Activated T-helper 2 cell treated with anti-CD3 and anti-CD28 coated beads, Interferon-gamma antibody, Interleukin-2, Interleukin-4, amounts not matched to agents 10 μg/mL and 5 μg/mL and 100 μg/mL, durations not matched to agents 14 hours and 24 hours and 36 hours (primary cell): ENCODE data around the gene ITGB6. TPM values are rescaled to one million over a fixed set of nuclear protein-coding genes. Genes with fewer than 3 reads are reported as not detected.

Experiments used
- DNase-seq: peaks from one replicate; pipeline ENCODE4 v3.0.0; 2021; ENCODE audit warnings: low spot score
- H3K27ac Mint-ChIP-seq: one replicate; pipeline ENCODE4 v1.8.0; 2021; ENCODE audit warnings: mixed read lengths
- H3K27me3 Mint-ChIP-seq: one replicate; pipeline ENCODE4 v1.8.0; 2021; ENCODE audit warnings: low read depth, mixed read lengths
- H3K36me3 Mint-ChIP-seq: one replicate; pipeline ENCODE4 v1.8.0; 2021; ENCODE audit warnings: low read depth, mixed read lengths
- H3K4me1 Mint-ChIP-seq: one replicate; pipeline ENCODE4 v1.8.0; 2021; ENCODE audit warnings: low read depth, mixed read lengths
- H3K4me3 Mint-ChIP-seq: one replicate; pipeline ENCODE4 v1.8.0; 2021; ENCODE audit warnings: low read depth, mild to moderate bottlenecking, moderate library complexity, mixed read lengths
- H3K9me3 Mint-ChIP-seq: one replicate; pipeline ENCODE4 v1.8.0; 2021; ENCODE audit warnings: mixed read lengths
- intact Hi-C: fragments of 100-400 bp; cut with micrococcal nuclease; formaldehyde crosslinking; loops from one replicate; pipeline ENCODE4 v1.15.1; 2023
- total RNA-seq: library from RNA; stranded (reverse); gene quantifications from 2 replicates; pipeline ENCODE4 v1.2.3, GENCODE V29; 2022

ITGB6 gene
- total RNA-seq, 1 donor from 2014 or later: not detected

DNA sequence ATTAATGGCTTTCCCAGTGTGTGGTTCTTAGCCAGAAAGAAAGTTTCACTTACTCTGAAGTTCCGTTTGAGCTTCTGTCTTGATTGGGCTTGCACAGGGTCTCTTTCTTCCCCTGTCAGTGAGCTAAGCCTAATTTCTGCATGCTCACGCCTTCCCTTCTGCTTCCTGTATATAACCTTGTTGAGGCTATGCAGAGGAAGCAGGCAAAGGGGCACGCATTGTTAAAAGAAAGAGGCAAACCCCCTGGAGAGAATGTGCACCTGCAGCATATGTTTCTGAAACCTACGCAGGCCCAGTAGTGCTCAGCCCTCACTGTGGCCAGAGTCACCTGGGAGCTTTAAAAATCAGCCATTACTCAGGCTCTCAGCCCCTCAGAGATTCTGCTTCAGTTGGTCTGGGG, 123.2 kb downstream of the ITGB6 start:
- peaks cover 2% of the 10 kb centered on the region for H3K27me3 Mint-ChIP-seq
- intact Hi-C loops: no loop called here
- H3K27ac Mint-ChIP-seq: no peak overlapping the region
- DNase-seq: no peak
- no peaks in the 10 kb centered on the region for H3K4me1 Mint-ChIP-seq
- no peaks in the 10 kb centered on the region for H3K9me3 Mint-ChIP-seq
- H3K4me3 Mint-ChIP-seq: no peak overlapping the region
- H3K36me3 Mint-ChIP-seq: no peaks in the 10 kb centered on the region

DNA sequence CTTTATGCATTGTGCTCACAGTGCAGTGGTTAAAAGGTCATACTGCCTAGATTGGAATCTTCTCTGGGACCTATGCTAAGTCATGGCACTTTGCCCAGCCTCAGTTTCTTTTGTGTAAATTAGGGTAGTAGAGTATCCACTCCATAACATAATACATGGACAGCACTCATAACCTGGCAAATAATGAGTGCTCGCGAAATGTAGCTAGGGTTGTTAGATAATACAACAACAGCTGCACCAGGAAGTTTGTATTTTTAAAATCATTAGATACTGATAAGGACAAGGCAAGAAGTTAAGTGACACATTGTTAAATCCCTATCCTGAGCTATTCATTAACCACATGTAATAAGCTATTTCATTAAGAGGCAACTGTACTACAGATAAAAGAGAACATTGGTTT, 123.8 kb downstream of the ITGB6 start:
- no peaks in the 10 kb centered on the region for H3K9me3 Mint-ChIP-seq
- H3K27ac Mint-ChIP-seq: no peak overlapping the region
- intact Hi-C loops: no loop called here
- H3K36me3 Mint-ChIP-seq: no peaks in the 10 kb centered on the region
- no peaks in the 10 kb centered on the region for H3K4me1 Mint-ChIP-seq
- H3K4me3 Mint-ChIP-seq: no peak overlapping the region
- peaks cover 2% of the 10 kb centered on the region for H3K27me3 Mint-ChIP-seq
- no peak for DNase-seq

DNA sequence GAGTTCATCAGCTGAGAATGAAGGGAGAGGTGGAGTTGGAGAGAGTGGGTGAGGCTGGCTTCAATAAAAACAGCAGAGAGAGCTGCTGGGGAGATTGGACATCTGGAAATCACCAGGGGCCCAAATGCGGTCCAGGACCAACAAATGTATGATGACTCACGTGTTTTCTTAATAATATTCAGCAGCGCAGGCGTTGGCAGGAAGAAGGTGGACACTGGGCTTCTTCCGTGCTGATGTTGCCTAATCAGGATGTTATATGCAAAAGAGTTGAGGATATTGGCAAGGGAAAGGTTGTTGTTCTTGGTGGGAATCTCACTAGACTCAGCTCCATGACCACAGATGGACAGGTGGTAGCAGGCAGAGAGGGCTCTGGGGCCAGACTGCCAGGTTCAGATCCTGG, 124.9 kb downstream of the ITGB6 start:
- Mint-ChIP-seq H3K4me3 (no peak overlapping the region), H3K36me3 (no peaks in the 10 kb centered on the region), H3K4me1 (no peaks in the 10 kb centered on the region), H3K9me3 (no peaks in the 10 kb centered on the region), H3K27ac (no peak overlapping the region), H3K27me3 (peaks cover 2% of the 10 kb centered on the region)
- no peak for DNase-seq
- intact Hi-C loops: no loop called here

DNA sequence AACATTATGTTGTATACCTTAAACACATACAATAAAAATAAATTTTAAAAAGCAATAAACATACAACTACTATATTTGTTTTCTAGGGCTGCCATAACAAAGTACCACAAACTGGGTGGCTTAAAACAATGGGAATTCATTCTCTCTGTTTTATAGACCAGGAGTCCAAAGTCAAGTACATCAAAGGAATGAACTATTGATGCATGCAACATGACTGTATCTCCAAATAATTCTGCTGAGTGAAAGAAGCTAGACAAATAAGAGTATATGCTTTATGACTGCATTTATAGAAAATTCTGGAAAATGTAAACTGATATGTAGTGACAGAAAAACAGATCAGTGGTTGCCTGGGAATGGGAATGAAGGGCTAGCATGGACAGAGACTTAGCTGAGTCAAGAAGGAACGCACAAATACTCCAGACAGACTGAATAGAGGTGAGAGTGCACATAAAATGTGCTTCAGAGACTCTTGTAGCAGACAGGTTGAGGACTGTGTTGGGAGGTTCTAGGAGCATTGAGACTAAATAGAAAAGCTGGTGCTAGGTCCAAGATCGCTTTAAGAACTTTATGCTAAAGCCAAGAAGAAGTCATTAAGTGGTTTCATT, 126.7 kb downstream of the ITGB6 start:
- H3K27me3 Mint-ChIP-seq: peaks cover 2% of the 10 kb centered on the region
- peaks cover 5% of the 10 kb centered on the region for H3K9me3 Mint-ChIP-seq
- intact Hi-C loops: no loop called here
- no peaks in the 10 kb centered on the region for H3K4me1 Mint-ChIP-seq
- no peak overlapping the region for H3K4me3 Mint-ChIP-seq
- no peaks in the 10 kb centered on the region for H3K36me3 Mint-ChIP-seq
- H3K27ac Mint-ChIP-seq: no peak overlapping the region
- no peak for DNase-seq

DNA sequence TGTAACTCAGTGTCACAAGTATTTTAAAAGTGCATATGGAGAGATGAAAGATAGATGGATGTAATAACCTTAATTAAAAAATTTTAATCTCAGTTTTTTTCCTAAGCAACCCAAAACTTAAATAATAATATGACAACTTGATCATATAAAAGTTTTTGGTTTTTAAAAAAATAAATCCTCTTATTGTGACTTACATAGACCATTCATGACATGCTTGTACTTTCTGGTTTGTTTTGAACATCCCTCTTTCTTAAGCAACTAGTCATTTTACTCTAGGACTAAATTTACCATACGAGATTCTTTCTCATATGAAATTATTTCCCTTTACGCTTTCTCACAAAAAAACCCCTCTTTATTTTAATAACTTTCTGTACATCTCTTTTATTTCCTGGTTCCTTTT, 131.2 kb downstream of the ITGB6 start:
- intact Hi-C loops: no loop called here
- Mint-ChIP-seq H3K27me3 (peaks cover 17% of the 10 kb centered on the region), H3K4me3 (no peak overlapping the region), H3K27ac (no peak overlapping the region), H3K36me3 (no peaks in the 10 kb centered on the region), H3K4me1 (no peaks in the 10 kb centered on the region), H3K9me3 (peaks cover 5% of the 10 kb centered on the region)
- DNase-seq: no peak

DNA sequence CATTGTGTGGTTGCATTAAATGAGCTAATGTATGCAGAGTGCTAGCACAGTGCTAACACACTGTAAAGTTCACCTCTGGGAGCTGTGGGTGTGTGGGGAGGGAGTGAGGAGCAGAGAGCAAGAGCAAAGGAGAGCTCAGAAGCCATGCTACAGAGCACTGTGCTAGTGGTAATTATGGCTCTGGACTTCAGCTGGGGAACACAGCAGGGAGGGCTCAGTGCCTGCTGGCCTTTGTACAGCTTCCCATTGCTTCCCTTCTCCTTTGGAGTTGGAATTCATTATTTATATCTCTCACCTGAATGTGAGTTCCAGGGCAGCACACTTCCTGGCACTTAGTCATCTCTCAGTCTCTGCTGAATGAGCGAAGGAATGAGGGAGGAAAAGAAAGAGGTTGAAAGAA, 135.2 kb downstream of the ITGB6 start:
- Mint-ChIP-seq H3K27me3 (peaks cover 42% of the 10 kb centered on the region), H3K9me3 (peaks cover 5% of the 10 kb centered on the region), H3K4me3 (no peak overlapping the region), H3K36me3 (no peaks in the 10 kb centered on the region), H3K4me1 (peaks cover 2% of the 10 kb centered on the region), H3K27ac (no peak overlapping the region)
- intact Hi-C loops: no loop called here
- DNase-seq: no peak

DNA sequence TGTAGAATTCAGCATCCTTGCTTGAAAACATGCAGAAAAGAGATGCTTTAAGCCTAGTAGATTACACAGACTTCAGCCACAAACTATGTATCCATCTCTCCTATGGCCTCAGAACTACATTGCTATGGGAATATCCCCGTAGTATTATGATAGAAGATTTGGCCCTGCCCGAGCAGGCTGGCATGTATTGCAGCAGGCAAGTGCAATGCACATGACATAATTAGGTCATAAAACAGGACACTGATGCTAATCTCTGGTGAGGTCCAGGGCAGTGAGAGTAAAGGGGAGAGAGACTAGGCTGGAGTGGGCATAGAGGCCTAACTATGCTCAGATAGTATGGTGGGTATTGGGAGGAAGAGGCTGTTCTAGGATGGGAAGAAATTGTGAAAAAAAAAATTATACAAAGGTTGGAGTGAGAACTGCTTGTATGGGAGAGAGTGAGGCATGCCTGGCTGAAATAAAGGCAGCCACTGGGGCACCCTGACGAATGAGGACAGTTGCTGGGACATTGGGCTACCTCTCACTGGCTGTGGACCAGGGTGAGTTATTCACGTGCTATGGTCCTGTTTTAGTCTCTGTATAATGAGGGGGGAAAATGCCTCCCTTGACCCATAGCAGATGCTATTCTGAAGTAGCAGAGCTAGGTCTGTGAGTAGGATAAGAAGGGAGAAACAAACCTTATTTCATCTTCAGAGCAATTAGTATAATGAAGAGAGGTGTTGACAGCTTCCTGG, 136.0 kb downstream of the ITGB6 start:
- peaks cover 2% of the 10 kb centered on the region for H3K4me1 Mint-ChIP-seq

DNA sequence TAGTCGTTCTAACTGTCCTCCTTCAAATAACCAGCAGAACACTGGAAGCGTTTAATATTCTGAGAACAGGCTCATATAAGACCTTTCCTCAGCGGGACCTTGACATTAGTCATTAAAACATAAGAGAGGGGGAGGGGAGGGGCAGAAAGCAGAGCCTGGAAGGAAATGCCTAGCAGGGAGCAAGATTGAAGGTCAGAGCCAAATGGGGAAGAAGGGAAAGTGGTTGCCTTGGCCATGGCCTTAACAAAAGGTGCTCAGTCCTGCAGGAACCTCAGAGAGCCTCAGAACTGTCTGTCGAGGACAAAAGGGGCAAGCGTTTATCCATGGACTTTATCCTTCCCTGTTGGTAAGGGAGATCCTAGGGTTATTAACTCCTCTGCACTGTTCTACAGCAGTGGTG, 136.8 kb downstream of the ITGB6 start:
- H3K27me3 Mint-ChIP-seq: peaks cover 50% of the 10 kb centered on the region
- no peak overlapping the region for H3K4me3 Mint-ChIP-seq
- H3K4me1 Mint-ChIP-seq: peaks cover 2% of the 10 kb centered on the region
- H3K9me3 Mint-ChIP-seq: no peaks in the 10 kb centered on the region
- intact Hi-C loops: no loop called here
- DNase-seq: no peak
- H3K36me3 Mint-ChIP-seq: no peaks in the 10 kb centered on the region
- no peak overlapping the region for H3K27ac Mint-ChIP-seq

More for the DNA sequence above, 136.0 kb downstream of the ITGB6 start:
- no peak for DNase-seq
- H3K4me3 Mint-ChIP-seq: no peak overlapping the region
- H3K36me3 Mint-ChIP-seq: no peaks in the 10 kb centered on the region
- peaks cover 48% of the 10 kb centered on the region for H3K27me3 Mint-ChIP-seq
- H3K9me3 Mint-ChIP-seq: peaks cover 5% of the 10 kb centered on the region
- intact Hi-C loops: no loop called here
- H3K27ac Mint-ChIP-seq: no peak overlapping the region

DNA sequence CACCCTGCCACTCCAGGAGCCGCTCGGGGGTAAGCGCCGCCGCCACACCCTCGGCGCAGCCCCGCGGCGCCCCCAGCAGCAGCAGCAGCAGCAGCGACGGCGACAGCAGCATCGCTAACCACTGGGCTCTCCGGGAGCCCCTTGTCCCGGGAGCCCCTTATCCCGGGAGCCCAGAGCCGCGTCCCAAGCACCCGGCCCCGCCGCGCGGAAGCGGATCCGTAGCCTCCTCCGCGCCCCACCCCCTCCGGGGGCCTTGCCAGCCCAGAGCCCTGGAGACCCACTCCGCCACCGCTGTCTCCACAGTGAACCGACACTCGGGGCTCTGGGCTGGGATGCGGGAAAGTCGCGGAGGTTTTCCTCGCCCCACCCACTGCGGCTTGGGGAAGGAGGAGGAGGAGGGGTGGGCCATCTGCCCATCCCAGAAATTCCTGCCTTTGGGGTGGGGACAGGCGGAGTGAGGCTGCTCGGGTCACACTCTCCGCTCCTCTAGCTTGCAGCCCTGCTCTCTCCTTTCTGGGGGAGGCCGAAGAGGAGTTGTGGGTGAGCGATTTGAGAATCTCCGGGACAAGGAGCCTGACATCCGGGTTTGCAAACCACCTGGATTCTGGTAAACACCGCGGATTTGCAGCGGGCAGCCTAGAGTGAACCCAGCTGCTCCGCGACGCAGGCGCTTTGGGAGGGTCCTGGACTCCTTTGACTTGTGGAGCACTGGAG, 137.6 kb downstream of the ITGB6 start, which contains the start of gene PLA2R1:
Gene PLA2R1, minus strand, starts transcription at position 324 of the 714 bp plus-strand sequence. Its CDS starts 212 bp downstream, at position 112.
- no peaks in the 10 kb centered on the region for H3K36me3 Mint-ChIP-seq
- no peak within 1 kb of the TSS for H3K27ac Mint-ChIP-seq
- intact Hi-C loops: no loop called here
- peaks cover 2% of the 10 kb centered on the region for H3K4me1 Mint-ChIP-seq
- H3K4me3 Mint-ChIP-seq: no peak within 1 kb of the TSS
- no peaks in the 10 kb centered on the region for H3K9me3 Mint-ChIP-seq
- peaks cover 50% of the 10 kb centered on the region for H3K27me3 Mint-ChIP-seq
- DNase-seq: no peak

DNA sequence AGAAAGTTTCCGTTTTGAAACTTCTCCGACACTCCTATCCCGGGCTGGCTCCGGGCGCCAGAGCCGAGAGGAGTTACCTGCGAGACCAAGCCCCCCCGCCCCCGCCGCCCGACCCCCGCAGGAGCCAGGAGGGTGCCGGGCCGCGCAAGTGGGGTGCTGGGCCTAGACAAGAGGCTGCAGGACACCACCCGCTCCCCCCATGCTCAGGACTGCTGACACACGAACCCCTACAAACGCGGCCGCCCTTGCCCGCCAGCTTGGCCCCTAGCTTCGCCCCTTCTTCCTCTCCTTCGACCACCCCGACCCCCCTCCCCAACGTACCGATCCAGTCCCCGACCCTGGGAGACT, 138.2 kb downstream of the ITGB6 start:
- no peak overlapping the region for H3K4me3 Mint-ChIP-seq
- H3K36me3 Mint-ChIP-seq: no peaks in the 10 kb centered on the region
- no peaks in the 10 kb centered on the region for H3K9me3 Mint-ChIP-seq
- peaks cover 50% of the 10 kb centered on the region for H3K27me3 Mint-ChIP-seq
- peaks cover 2% of the 10 kb centered on the region for H3K4me1 Mint-ChIP-seq
- no peak for DNase-seq
- intact Hi-C loops: no loop called here
- no peak overlapping the region for H3K27ac Mint-ChIP-seq

DNA sequence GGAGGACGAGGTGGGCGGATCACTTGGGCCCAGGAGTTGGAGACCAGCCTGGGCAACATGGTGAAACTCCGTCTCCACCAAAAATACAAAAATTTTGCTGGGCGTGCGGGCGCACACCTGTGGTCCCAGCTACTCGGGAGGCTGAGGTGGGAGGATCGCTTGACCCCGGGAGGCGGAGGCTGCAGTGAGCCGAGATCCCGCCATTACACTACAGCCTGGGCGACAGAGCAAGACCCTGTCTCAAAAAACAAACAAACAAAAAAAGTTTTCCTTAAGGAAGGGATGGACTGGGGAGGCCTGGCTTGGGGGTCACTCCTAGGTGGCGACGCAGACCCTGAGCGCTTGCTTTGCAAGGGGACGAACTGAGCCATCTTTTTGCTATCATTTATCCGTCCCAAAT, 138.5 kb downstream of the ITGB6 start:
- intact Hi-C loops: no loop called here
- H3K9me3 Mint-ChIP-seq: no peaks in the 10 kb centered on the region
- no peak overlapping the region for H3K27ac Mint-ChIP-seq
- peaks cover 2% of the 10 kb centered on the region for H3K4me1 Mint-ChIP-seq
- no peak for DNase-seq
- H3K36me3 Mint-ChIP-seq: no peaks in the 10 kb centered on the region
- no peak overlapping the region for H3K4me3 Mint-ChIP-seq
- peaks cover 50% of the 10 kb centered on the region for H3K27me3 Mint-ChIP-seq

DNA sequence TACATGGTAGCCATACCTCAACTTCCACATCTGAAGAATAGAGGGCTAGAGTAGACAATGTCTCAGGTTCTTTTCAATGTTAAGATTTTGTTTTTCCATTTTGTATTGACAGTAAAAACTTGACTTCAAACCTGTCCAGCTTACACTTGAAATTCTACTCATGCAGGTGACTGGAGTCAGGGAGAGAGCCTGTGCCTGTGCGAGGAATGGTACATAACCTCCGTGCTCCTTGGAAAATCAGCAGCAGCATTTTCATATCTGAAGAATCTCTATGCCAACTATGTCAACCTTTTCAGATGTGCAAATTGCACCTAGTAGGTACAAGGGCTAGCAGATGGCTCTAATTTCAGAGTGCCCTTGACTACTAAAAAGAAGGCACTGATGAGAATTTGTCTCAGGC, 139.8 kb downstream of the ITGB6 start:
- DNase-seq: no peak
- H3K36me3 Mint-ChIP-seq: no peaks in the 10 kb centered on the region
- H3K9me3 Mint-ChIP-seq: no peaks in the 10 kb centered on the region
- H3K4me3 Mint-ChIP-seq: no peak overlapping the region
- H3K27me3 Mint-ChIP-seq: peaks cover 47% of the 10 kb centered on the region
- no peak overlapping the region for H3K27ac Mint-ChIP-seq
- peaks cover 2% of the 10 kb centered on the region for H3K4me1 Mint-ChIP-seq
- intact Hi-C loops: no loop called here

DNA sequence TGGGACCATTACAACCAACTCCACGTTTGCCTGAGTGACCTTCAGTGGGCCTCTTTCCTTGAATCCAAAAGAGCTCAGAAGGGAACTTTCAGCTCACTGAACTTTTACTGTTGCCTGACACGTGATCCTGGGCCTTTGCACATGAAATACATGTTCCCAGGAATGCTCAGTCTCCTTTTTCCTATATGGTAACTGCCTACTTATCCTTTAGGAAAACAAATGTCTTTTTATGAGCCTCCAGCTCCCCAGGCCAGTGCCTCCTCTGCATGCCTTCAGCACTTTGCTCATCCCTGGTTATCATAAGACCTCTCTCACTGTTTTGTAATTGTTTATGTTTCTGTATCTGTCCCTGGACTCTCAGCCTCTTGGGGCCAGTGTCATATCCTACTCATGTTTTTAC, 142.7 kb downstream of the ITGB6 start:
- H3K36me3 Mint-ChIP-seq: no peaks in the 10 kb centered on the region
- H3K9me3 Mint-ChIP-seq: no peaks in the 10 kb centered on the region
- DNase-seq: no peak
- H3K27ac Mint-ChIP-seq: no peak overlapping the region
- intact Hi-C loops: no loop called here
- H3K27me3 Mint-ChIP-seq: peaks cover 29% of the 10 kb centered on the region
- H3K4me3 Mint-ChIP-seq: no peak overlapping the region
- H3K4me1 Mint-ChIP-seq: peaks cover 3% of the 10 kb centered on the region
